HG02885 (cell line): Measurements from ENCODE around the gene TYMS.
A peak's percentile ranks its signal among the peaks of the same experiment; 100 is the strongest.

Source experiments
- ATAC-seq: cut with Tn5 transposase; IDR thresholded peaks from one replicate; pipeline ENCODE4 v1.9.1; 2021; ENCODE audit warnings: mild to moderate bottlenecking; ENCODE audit not compliant: unreplicated experiment, poor library complexity

The TYMS gene

DNA sequence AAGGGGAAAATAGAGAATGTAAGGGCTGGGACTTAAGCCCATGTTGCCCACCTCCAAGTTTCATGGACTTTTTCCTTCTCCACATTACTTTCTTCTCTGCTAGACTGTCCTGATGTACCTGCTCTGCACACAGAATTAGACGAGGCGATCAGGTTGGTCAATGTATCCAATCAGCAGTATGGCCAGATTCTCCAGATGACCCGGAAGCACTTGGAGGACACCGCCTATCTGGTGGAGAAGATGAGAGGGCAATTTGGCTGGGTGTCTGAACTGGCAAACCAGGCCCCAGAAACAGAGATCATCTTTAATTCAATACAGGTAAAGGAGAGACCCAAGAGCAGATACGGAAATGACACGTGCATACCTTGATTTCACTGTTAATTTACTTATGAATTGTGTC lies 16.2 kb upstream of the TYMS start:
- no peak for ATAC-seq

DNA sequence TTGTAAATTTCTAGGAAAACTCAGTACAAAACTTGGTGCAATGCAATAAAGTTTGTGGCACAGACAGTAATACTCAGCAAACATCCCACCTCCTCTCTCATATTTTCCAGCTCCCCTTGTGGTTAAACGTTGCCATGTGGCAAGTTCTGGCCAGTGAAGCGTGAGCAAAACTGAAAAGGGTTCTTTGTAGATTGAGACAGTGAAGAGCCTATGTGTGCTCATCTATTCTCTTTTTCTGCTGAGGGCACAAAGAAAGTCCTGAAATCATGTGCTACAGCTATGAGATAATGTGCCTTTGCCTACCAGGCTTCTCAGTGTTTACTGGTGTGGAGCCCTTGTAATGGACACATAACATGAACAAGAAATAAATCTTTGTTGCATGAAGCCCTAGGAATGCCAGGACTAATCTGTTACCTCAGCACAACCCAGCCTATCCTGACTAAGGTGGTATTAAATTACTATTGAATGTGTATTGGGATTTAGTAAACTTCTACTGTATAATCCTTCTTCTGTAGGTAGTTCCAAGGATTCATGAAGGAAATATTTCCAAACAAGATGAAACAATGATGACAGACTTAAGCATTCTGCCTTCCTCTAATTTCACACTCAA lies 13.0 kb upstream of the TYMS start:
- no peak for ATAC-seq

- ATAC-seq = no peak
These were observed 10.1 kb upstream of the TYMS start for GRCh38 chr18:647304-647703.

DNA sequence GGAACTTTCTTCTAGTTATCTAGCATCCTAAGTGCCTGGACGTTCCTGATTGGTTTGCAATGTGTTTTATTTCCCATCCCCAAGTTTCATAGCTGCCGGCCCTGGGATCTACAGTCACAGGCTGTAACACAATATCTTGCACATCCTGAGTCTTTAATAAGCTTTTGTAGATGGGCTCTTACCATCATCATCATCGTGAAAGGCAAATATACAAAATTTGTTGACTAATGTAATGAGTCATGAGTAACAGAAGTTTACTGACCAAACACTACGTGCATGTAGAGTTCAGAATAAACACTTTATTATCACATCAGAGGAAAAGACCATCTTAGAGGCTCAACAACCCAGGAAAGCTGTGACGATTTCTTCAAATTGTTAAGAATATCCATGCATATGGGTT lies 8.1 kb upstream of the TYMS start:
- no peak for ATAC-seq

DNA sequence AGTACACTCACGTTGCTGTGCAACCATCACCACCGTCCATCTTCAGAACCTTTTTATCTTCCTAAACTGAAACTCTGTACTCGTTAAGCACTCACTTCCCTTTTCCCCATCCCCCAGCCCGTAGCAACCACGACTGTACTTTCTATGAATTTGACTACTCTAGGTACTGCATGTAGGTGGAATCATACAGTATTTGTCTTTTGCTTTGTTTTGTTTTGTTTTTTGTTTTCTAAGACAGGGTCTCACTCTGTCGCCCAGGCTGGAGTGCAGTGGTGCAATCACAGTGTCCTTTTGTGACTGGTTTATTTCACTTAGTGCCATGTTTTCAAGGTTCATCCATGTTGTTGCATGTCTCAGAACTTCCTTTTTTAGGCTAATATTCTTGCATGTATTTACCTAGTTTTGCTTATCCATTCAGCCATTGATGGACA lies 7.0 kb upstream of the TYMS start:
- peak; percentile 97 for ATAC-seq

GRCh38 chr18:652131-652530 lies 5.3 kb upstream of the TYMS start:
- ATAC-seq = no peak

DNA sequence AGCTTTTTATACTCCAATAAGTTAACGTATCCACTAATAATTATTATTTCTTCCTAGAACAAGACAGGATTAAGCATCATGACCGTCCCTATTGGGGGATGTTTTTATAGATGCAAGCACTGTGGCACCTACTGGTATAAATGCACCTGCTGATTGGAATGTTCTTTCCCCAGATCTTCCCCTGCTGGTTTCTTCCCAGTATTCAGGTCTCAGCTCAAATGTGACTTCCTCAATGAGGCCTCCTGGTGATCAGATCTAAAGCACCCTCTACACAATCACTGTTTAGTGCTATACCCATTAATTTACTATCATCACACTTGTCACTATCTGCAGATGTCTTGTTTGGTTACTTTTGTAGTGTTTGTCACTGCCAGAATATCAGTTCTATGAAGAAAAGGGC lies 3.9 kb upstream of the TYMS start:
- no peak for ATAC-seq

GRCh38 chr18:654601-655000 lies 2.9 kb upstream of the TYMS start:
- no peak for ATAC-seq

- no peak for ATAC-seq
These were observed 2.0 kb upstream of the TYMS start for GRCh38 chr18:655445-655844.

- ATAC-seq = peak; percentile 66
These were observed 821 bp downstream of the TYMS start for GRCh38 chr18:658001-658946.

- no peak for ATAC-seq
These were observed 1.6 kb downstream of the TYMS start for GRCh38 chr18:658947-659533.

- ATAC-seq = no peak
These were observed 2.1 kb downstream of the TYMS start for GRCh38 chr18:659597-659996.

DNA sequence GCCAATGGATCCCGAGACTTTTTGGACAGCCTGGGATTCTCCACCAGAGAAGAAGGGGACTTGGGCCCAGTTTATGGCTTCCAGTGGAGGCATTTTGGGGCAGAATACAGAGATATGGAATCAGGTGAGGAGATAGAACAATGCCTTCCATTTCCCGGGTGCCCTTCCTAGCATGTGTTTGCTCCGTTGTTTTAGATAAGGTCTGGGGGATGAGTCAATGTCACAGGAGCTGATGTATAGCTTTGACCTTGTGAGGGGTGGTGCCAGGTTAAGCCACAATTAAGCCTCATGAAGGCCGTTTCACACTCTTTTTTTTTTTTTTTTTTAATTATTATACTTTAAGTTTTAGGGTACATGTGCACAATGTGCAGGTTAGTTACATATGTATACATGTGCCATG lies 4.7 kb downstream of the TYMS start:
- ATAC-seq = no peak

DNA sequence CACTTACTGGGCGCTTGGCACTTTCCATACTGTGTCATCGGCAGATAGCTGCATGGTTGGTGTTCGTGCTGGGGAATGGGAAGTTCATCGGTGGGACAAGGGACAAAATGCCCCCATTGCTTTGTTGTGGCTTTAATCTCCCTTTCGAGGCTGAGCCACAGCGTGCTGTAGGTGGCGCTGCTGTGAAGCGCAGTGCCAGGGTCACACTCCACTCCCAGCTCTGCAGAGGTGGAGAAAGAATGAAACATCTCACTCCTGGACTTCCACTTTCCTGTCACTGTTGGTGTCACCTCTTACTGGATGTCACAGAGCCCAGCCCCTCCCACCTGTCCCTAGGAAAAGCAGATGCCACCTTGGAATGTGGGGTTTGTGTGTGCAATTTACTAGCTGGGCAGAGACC lies 8.7 kb downstream of the TYMS start:
- no peak for ATAC-seq

- no peak for ATAC-seq
These were observed 9.2 kb downstream of the TYMS start for GRCh38 chr18:666628-667027.

DNA sequence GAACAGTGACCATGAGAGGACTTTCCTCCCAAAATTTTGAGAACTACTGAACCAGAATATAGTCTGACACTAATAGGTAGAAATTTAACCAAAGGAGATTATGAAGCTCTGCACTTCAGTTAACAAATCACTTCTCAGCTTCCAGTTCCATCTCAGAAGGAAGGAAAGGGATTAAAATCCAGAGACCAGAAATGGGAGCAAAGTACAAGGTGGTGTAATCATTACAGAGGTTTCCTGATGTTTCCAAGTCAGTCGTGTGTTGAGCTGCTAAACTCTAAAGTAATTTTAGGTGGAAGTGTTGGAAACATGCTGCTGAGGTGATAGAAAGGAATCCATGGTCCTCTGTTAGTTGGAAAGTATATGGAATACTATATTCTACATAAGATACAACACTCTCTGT lies 10.8 kb downstream of the TYMS start:
- no peak for ATAC-seq

GRCh38 chr18:669077-669476 lies 11.6 kb downstream of the TYMS start:
- no peak for ATAC-seq

GRCh38 chr18:670522-670921 lies 13.1 kb downstream of the TYMS start:
- no peak for ATAC-seq

DNA sequence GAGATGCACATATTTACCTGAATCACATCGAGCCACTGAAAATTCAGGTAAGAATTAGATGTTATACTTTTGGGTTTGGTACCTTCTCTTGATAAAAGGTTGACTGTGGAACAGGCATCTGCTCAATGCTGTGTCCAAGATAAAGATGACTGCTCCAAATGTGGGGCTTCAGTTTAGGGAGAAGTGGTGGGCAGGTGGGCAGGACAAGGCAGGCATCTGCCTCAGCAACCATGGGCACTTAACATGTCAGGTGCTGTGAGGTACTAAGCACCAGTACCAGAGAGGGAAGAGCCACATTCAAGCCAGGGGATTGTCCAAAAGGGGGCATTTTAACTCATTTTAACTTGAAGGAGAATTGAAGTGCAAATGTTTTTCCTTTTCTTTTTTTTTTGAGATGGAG lies 14.0 kb downstream of the TYMS start:
- no peak for ATAC-seq

DNA sequence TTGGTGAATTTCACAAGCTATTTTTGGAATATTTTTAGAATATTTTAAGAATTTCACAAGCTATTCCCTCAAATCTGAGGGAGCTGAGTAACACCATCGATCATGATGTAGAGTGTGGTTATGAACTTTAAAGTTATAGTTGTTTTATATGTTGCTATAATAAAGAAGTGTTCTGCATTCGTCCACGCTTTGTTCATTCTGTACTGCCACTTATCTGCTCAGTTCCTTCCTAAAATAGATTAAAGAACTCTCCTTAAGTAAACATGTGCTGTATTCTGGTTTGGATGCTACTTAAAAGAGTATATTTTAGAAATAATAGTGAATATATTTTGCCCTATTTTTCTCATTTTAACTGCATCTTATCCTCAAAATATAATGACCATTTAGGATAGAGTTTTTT lies 15.9 kb downstream of the TYMS start:
- ATAC-seq = no peak

DNA sequence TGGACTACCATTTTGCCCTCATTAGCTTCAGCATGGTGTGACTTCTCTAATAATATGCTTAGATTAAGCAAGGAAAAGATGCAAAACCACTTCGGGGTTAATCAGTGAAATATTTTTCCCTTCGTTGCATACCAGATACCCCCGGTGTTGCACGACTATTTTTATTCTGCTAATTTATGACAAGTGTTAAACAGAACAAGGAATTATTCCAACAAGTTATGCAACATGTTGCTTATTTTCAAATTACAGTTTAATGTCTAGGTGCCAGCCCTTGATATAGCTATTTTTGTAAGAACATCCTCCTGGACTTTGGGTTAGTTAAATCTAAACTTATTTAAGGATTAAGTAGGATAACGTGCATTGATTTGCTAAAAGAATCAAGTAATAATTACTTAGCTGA lies 16.3 kb downstream of the TYMS start:
- ATAC-seq = no peak
